Measurements from ENCODE around the gene CDH18.

CDH18 gene

DNA sequence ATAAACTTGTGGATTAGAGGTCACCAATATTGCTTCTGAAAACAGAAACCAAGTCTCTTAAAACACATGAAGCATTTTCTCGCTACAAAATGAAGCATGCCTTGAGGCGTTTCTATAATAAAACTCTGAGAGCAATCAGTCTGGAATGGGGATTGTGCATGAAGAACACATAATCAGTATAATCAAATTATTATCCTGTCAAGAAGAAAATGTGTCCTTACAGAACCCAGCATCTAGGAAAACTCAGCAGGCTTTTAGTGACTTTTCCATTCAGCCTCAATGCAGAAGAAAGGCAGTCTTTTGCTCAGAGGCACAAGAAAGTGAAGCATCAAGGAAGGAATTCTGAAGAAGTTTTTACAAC lies 121.9 kb downstream of the CDH18 start:
- DNase-seq (ENCODE audit: low read depth) = no peak
- H3K4me3 ChIP-seq (ENCODE audit: low read depth, low read length) = no peak overlapping the region
- TF ChIP-seq, protein P1, sequence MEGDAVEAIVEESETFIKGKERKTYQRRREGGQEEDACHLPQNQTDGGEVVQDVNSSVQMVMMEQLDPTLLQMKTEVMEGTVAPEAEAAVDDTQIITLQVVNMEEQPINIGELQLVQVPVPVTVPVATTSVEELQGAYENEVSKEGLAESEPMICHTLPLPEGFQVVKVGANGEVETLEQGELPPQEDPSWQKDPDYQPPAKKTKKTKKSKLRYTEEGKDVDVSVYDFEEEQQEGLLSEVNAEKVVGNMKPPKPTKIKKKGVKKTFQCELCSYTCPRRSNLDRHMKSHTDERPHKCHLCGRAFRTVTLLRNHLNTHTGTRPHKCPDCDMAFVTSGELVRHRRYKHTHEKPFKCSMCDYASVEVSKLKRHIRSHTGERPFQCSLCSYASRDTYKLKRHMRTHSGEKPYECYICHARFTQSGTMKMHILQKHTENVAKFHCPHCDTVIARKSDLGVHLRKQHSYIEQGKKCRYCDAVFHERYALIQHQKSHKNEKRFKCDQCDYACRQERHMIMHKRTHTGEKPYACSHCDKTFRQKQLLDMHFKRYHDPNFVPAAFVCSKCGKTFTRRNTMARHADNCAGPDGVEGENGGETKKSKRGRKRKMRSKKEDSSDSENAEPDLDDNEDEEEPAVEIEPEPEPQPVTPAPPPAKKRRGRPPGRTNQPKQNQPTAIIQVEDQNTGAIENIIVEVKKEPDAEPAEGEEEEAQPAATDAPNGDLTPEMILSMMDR (IDR thresholded peaks at IDR 0.05; ENCODE audit: insufficient read depth, low read depth, low read length, missing control alignments) = no peak

DNA sequence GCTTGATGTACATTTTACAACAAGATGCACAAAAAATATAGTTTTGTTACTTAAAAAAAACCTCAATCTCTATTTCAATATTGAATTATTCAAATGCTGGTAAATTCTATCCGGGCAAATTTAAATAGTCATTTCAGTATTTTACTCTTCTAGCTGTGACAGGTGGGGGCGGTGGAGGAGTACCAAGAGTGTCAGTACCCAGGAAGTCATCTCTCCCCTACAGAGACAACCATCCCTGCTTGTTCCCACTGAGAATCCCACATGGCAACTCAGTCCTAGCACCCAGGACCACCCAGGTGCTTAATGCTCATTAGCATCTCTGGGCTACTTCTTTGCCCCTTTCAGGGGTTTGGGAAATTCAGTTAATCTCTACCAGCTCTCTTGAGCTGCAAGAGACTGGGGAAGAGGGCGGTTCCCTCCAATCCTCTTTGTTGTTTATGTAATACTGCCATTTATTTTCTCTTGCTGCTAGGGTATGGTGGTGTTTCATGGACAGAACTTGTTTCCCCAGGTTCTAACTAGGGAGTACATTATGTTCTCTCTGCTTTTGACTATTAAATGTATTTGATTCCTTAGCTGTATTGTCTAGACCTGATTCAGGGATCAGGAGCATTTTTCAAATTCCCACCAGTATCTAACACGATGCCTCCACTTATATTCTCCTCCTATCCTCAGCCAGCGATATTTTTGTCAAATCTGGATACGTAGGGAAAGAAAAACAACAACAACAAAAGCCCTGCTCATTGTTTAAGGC lies 122.5 kb downstream of the CDH18 start:
- no peak for DNase-seq (ENCODE audit: low read depth)
- H3K4me3 ChIP-seq (ENCODE audit: low read depth, low read length) = no peak overlapping the region
- TF ChIP-seq, protein P1 (IDR thresholded peaks at IDR 0.05; ENCODE audit: insufficient read depth, low read depth, low read length, missing control alignments) = no peak

DNA sequence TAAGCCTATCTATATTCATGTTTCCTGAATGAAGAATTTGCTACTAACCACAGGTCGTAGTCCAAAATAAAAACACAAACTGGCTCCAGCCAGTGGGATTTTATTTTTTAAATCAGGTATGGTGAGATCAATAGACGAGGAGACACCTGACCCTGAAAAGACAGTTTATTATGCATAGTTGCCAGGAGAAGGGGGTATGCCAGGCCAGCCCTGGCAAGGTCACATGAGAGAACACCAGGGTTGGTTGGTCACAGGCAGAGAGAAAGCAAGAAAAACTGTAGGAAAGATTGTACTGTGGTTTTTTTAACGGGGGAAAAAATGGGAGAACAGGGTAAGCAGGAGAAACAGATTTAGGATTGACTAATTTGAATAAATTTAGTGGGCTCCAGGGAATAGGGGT lies 125.3 kb downstream of the CDH18 start:
- no peak overlapping the region for H3K4me3 ChIP-seq (ENCODE audit: low read depth, low read length)
- TF ChIP-seq, protein P1 (IDR thresholded peaks at IDR 0.05; ENCODE audit: insufficient read depth, low read depth, low read length, missing control alignments) = no peak
- DNase-seq (ENCODE audit: low read depth) = no peak

DNA sequence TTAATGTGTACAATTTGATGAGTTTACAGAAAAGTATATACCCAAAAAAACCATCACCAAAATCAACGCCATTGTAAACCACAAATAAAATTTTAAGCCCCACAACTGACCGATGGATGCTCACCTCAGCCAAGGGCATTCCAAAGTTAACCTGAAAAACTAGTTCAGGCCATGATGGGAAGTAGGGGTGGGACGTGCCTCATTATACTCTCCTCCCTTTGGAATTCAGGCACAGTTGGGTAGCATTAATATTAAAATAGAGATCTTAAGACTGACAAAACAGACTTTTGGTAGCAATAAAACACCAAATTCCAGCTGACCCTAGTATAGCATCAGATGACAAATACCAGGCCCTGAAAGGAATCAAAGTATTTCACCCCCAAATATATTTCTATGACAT lies 129.0 kb downstream of the CDH18 start:
- no peak overlapping the region for H3K4me3 ChIP-seq (ENCODE audit: low read depth, low read length)
- no peak for DNase-seq (ENCODE audit: low read depth)
- TF ChIP-seq, protein P1 (IDR thresholded peaks at IDR 0.05; ENCODE audit: insufficient read depth, low read depth, low read length, missing control alignments) = no peak

DNA sequence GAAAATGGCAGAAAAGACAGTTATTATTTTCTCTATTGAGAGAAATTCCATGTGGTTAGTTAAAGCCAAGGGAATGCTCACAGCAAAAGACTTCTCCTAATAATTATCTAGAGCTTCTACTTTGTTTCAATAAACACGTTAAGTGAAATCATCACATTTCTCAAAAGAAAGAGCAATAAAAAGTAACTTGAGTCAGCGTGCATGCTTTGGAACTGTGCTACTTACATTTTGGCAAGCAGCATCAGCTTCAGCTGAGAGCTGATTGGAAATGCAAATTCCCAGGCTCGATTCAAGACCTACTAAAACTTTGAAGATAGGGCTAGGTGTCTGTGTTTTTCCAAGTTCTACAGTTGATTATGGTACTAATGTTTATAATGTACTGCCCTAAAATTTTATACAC lies 132.1 kb downstream of the CDH18 start:
- H3K4me3 ChIP-seq (ENCODE audit: low read depth, low read length) = no peak overlapping the region
- DNase-seq (ENCODE audit: low read depth) = no peak
- TF ChIP-seq, protein P1 (IDR thresholded peaks at IDR 0.05; ENCODE audit: insufficient read depth, low read depth, low read length, missing control alignments) = no peak

DNA sequence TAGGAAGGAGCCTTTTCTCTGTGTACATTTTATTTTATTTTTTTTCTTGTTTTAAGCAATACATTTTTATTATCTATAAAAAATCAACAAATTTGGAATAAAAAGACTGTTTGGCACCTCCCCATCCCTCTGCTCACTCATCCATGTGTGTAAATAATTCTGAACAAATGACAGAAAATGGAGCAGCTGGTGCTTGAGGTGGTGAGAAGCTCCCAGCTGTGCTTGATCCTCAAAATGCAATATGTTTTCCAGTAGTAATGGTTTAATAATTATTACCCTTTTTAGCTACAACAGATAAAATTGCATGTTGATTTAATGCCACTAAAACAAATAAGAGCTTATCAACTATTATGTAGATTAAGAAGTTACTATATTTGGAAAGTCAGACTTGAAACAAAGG lies 132.5 kb downstream of the CDH18 start:
- H3K4me3 ChIP-seq (ENCODE audit: low read depth, low read length) = no peak overlapping the region
- TF ChIP-seq, protein P1 (IDR thresholded peaks at IDR 0.05; ENCODE audit: insufficient read depth, low read depth, low read length, missing control alignments) = no peak
- DNase-seq (ENCODE audit: low read depth) = no peak

DNA sequence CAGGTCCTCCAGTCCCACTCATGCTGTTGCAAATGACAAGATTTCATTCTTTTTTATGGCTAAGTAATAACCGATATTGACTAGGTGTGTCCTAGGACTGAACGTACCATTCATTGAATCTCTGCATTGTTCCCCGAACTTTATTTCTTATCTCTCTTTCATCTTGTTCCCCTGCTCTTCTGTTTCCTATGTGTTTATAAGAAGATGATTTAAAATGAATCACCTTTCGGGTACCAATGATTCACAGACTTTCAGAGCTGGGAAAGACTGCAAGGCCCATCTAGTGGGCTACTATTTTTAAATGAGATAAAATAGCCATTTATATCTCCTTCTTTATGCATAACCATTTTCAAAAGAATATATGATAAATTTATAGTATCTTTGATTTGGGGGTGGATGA lies 133.0 kb downstream of the CDH18 start:
- DNase-seq (ENCODE audit: low read depth) = no peak
- TF ChIP-seq, protein P1 (IDR thresholded peaks at IDR 0.05; ENCODE audit: insufficient read depth, low read depth, low read length, missing control alignments) = no peak
- H3K4me3 ChIP-seq (ENCODE audit: low read depth, low read length) = no peak overlapping the region
